Smooth muscle cell (in vitro differentiated cells): Measurements from ENCODE around the gene ITGA11. TPM values are rescaled to one million over a fixed set of nuclear protein-coding genes. Genes with fewer than 3 reads are reported as not detected.

ENCODE experiments used
- DNase-seq: peaks from one replicate; lab custom pipeline; 2025; ENCODE audit not compliant: unreplicated experiment; lab: John Stamatoyannopoulos, UW
- H2AFZ ChIP-seq: fragments of 200-600 bp; sonication (generic); 2 replicates; pipeline ENCODE4 v1.6.0; 2016; ENCODE audit warnings: antibody characterized with exemption, low read depth, mild to moderate bottlenecking
- H3F3A ChIP-seq: fragments of 200-600 bp; sonication (generic); 2 replicates; pipeline ENCODE4 v1.6.0; 2017; ENCODE audit warnings: antibody characterized with exemption, low read depth
- H3K27ac ChIP-seq: fragments of 200-600 bp; sonication (generic); 2 replicates; pipeline ENCODE4 v1.5.1; 2016; ENCODE audit warnings: low read depth, mild to moderate bottlenecking
- H3K27me3 ChIP-seq: fragments of 200-600 bp; sonication (generic); 2 replicates; pipeline ENCODE4 v1.6.1; 2016; ENCODE audit warnings: low read depth, mild to moderate bottlenecking
- H3K36me3 ChIP-seq: fragments of 200-600 bp; sonication (generic); 2 replicates; pipeline ENCODE4 v1.5.1; 2016; ENCODE audit warnings: low read depth
- H3K4me1 ChIP-seq: fragments of 200-600 bp; sonication (generic); 2 replicates; pipeline ENCODE4 v1.5.1; 2016; ENCODE audit warnings: low read depth
- H3K4me2 ChIP-seq: fragments of 200-600 bp; sonication (generic); 2 replicates; pipeline ENCODE4 v1.6.0; 2016; ENCODE audit warnings: mild to moderate bottlenecking
- H3K4me3 ChIP-seq: fragments of 200-600 bp; sonication (generic); 2 replicates; pipeline ENCODE4 v1.5.1; 2016; ENCODE audit warnings: mild to moderate bottlenecking
- H3K79me2 ChIP-seq: fragments of 200-600 bp; sonication (generic); 2 replicates; pipeline ENCODE4 v1.6.0; 2016; ENCODE audit warnings: low read depth, mild to moderate bottlenecking
- H3K9ac ChIP-seq: fragments of 200-600 bp; sonication (generic); 2 replicates; pipeline ENCODE4 v1.6.0; 2016; ENCODE audit warnings: low read depth
- H3K9me3 ChIP-seq: fragments of 200-600 bp; sonication (generic); replicated peaks from 2 replicates; pipeline ENCODE4 v1.5.1; 2016; ENCODE audit warnings: low read depth
- H4K20me1 ChIP-seq: fragments of 200-600 bp; sonication (generic); 2 replicates; pipeline ENCODE4 v1.6.0; 2016; ENCODE audit warnings: low read depth
- CTCF ChIP-seq: fragments of 200-600 bp; sonication (generic); IDR thresholded peaks from 2 replicates; pipeline ENCODE4 v1.5.1; 2017; ENCODE audit warnings: borderline replicate concordance, mild to moderate bottlenecking, antibody characterized with exemption; ENCODE audit not compliant: insufficient read depth, poor library complexity, severe bottlenecking
- WGBS: methylation state at CpG from one replicate; pipeline ENCODE4 v1.1.7; 2016; ENCODE audit warnings: low lambda C conversion rate; 5-methylcytosine and 5-hydroxymethylcytosine counted together
- polyA plus RNA-seq: library from polyadenylated mRNA; unstranded; fragments of >200 nt; fragmentation: Nextera tagmentation; extraction: Ambion mirVana; gene quantifications from 2 replicates; pipeline ENCODE4 v1.2.1, GENCODE V29; 2016
- total RNA-seq: library from RNA; depleted of rRNA; stranded (reverse); fragments of >200 nt; gene quantifications from 2 replicates; pipeline ENCODE4 v1.2.3, GENCODE V29; 2014

ITGA11 gene
- total and polyA plus RNA-seq, 2 experiments from 2014 or later = 87.8 to 133 TPM

- Histone ChIP-seq H3F3A (peaks cover 5% of the 10 kb centered on the region), H3K27me3 (no peaks in the 10 kb centered on the region), H3K79me2 (no peaks in the 10 kb centered on the region), H3K4me2 (no peak overlapping the region), H3K27ac (no peak overlapping the region), H3K4me3 (no peak overlapping the region), H3K9ac (no peak overlapping the region), H3K4me1 (peaks cover 10% of the 10 kb centered on the region), H4K20me1 (no peaks in the 10 kb centered on the region), H2AFZ (no peak overlapping the region), H3K36me3 (no peaks in the 10 kb centered on the region), H3K9me3 (no peaks in the 10 kb centered on the region)
- no peak for DNase-seq
- 90% methylated on average over 2 of the region's 2 CpGs for WGBS
- TF ChIP-seq CTCF = no peak
Measured at GRCh38 chr15:68259883-68260282, 172.1 kb downstream of the ITGA11 start.

- no peak overlapping the region for H3K4me2 ChIP-seq
- H3K79me2 ChIP-seq = no peaks in the 10 kb centered on the region
- H4K20me1 ChIP-seq = no peaks in the 10 kb centered on the region
- H3K27ac ChIP-seq = no peak overlapping the region
- H3K36me3 ChIP-seq = no peaks in the 10 kb centered on the region
- H3K4me1 ChIP-seq = peaks cover 10% of the 10 kb centered on the region
- H3K27me3 ChIP-seq = no peaks in the 10 kb centered on the region
- no peak overlapping the region for H3K9ac ChIP-seq
- H2AFZ ChIP-seq = peak overlapping the region; percentile 23
- H3K9me3 ChIP-seq = no peaks in the 10 kb centered on the region
- peaks cover 5% of the 10 kb centered on the region for H3F3A ChIP-seq
- 71% methylated on average over 4 of the region's 4 CpGs for WGBS
- no peak overlapping the region for H3K4me3 ChIP-seq
- DNase-seq = no peak
- no peak for TF ChIP-seq CTCF
Measured at GRCh38 chr15:68258692-68259091, 173.3 kb downstream of the ITGA11 start.

GRCh38 chr15:68256675-68257450 lies 175.1 kb downstream of the ITGA11 start:
- peak overlapping the region; percentile 73 for H3K27ac ChIP-seq
- peak; percentile 59 for DNase-seq
- H3K4me1 ChIP-seq = peaks cover 10% of the 10 kb centered on the region
- H3K27me3 ChIP-seq = no peaks in the 10 kb centered on the region
- H2AFZ ChIP-seq = peak overlapping the region; percentile 99
- no peak for TF ChIP-seq CTCF
- 3% methylated on average over 56 of the region's 57 CpGs for WGBS
- H3F3A ChIP-seq = peaks cover 5% of the 10 kb centered on the region
- H3K9me3 ChIP-seq = no peaks in the 10 kb centered on the region
- peak overlapping the region; percentile 58 for H3K4me3 ChIP-seq
- no peaks in the 10 kb centered on the region for H3K79me2 ChIP-seq
- peak overlapping the region; percentile 50 for H3K9ac ChIP-seq
- H3K36me3 ChIP-seq = no peaks in the 10 kb centered on the region
- peak overlapping the region; percentile 95 for H3K4me2 ChIP-seq
- H4K20me1 ChIP-seq = no peaks in the 10 kb centered on the region
